IPS DF 19.7 (cell line): Measurements from ENCODE around the gene PPP2R2B.

ENCODE experiments used
- DNase-seq: peaks from one replicate; pipeline ENCODE4 v3.0.0-alpha.2; 2013; ENCODE audit warnings: low read depth, low spot score

PPP2R2B gene

GRCh38 chr5:146553446-146553845 lies 325.1 kb downstream of the PPP2R2B start:
- DNase-seq, result no peak

DNA sequence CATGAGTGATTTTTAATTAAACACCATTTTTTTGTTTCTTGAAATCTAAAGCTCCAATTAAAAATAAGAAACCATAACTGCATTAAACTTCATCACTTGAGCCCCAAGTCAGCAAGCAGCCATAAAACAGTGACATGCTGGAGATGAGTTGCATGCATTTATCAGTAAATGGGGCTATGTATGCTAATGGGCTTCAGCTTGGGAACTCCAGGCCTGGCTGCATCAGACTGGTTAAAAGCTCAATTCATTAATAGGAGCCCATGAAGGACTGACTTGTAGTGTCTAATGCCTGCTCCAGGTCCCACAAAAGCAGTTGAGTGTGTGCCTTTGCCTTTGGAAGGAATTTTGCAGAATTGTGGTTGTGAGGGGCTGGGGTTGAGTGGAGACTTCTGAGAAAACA lies 328.9 kb downstream of the PPP2R2B start:
- DNase-seq, result no peak

GRCh38 chr5:146548781-146549449 lies 329.6 kb downstream of the PPP2R2B start:
- no peak for DNase-seq

GRCh38 chr5:146544232-146544631 lies 334.3 kb downstream of the PPP2R2B start:
- no peak for DNase-seq

DNA sequence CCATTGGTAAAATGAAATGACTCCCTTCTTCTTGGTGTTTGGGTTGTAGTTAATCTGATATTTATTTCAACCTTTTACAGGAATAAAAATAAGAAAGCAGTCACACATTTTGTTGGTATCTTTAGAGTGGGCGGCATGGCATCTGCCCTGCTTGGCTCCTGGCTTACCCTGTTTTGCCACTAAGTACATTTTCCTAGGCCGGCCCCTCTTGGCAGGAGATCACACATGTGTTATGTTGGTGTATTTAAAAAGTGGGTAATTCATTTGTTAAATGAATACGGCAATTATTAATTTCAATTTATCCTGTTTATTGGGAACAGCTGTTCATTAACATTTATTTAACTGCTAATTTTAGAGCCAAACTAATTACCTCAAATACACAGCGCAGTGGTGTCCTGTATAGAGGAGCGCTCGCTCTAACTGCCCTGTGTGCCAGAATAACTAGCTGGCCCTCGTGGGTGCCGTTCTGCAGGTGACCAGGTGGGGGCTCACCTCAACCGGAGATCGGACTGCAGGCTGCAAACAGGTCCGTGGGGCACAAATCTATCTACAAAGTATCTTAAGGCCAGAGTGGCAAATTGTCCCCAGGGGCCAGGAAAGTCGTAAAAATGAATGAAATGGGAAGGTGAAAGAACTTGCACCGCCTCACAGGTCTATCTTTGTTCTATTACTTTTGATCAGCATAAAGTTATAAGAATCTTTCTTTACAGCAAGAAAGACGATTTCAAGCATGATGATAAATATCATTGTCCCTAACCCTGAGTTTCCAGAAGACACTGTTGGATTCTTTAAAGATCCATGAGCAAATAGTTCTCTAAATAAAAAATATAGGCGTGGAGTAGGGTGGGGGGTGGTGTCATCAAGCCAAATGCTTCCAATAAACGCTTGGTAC lies 336.4 kb downstream of the PPP2R2B start:
- no peak for DNase-seq

DNA sequence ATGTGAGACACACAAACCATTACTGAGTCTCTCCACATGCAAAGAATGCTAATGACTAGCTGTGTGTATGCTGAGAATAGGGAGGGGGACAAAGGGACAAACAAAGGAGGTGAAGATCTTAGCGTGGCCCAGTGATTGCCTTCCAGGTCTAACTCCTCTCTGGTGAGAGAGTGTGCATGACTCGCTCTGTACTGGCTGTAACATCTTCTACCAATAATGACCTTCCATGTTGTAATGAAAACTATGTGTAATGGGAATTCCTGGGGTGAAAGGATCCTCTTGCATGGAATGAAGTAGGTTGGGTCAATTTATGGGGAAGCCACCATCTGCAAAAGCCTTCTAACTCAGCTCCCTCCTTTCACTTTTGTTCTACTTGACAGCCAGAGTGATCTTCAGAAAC lies 338.1 kb downstream of the PPP2R2B start:
- DNase-seq, result no peak

GRCh38 chr5:146539973-146540372 lies 338.6 kb downstream of the PPP2R2B start:
- no peak for DNase-seq

DNA sequence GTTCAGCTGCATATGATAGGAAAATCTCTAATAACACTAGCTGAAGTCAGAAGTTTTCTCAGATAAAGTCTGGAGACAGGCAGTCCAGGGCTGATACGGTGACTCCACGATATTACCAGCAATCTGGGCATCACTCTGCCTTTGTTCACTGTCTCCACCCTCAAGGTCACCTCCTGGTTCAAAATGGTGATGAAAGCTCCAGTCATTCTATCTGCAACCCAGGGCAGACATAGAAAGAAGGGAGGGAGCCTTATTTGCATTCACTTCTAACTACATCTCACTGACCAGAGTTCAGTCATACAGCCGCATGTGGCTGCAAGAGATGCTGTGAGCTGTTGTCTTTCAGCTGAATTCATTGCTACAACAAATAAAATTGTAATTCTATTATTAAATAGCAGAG lies 340.1 kb downstream of the PPP2R2B start:
- no peak for DNase-seq

DNA sequence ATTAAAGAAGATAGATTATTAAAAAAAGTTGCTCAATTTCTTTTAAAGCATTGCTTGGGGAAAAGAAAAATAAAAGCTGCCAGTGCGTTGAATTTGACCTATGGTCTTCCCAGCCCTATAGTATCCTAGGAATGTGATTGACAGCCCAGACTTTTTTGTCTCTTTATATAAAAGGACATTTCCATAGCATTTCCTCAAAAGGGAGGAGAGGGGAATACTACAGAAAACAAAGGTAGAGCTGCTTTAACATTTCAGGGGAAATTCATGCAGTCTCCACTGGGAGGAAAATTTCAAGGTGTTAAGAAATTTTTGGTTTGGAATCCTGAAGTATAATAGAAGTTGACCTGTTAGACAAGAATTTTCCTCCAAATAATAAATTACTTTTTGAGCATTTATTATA lies 344.7 kb downstream of the PPP2R2B start:
- no peak for DNase-seq

- DNase-seq, result peak; percentile 65
Measured at GRCh38 chr5:146533260-146533857, 345.2 kb downstream of the PPP2R2B start.
